HAP-1 (cell line): ENCODE measurements around the gene NOC4L.
"Not testable (repeated sequence)": the region's sequence is repeated elsewhere in the genome, so short reads cannot be mapped to it uniquely, and the experiment has no call there.

Source experiments
- DNase-seq, 2 experiments: peaks; one replicate each; pipeline ENCODE4 v3.0.0-alpha.2; 2016 to 2020; ENCODE audit warnings: low spot score in 2 of 2
- H3K27me3 ChIP-seq: fragments of 250-450 bp; sonication (Bioruptor Pico); 2 replicates; pipeline ENCODE4 v1.5.1; 2020; ENCODE audit warnings: low read depth, mild to moderate bottlenecking, moderate library complexity
- H3K36me3 ChIP-seq: fragments of 250-450 bp; sonication (Bioruptor Pico); replicated peaks from 2 replicates; pipeline ENCODE4 v1.5.1; 2020; ENCODE audit warnings: mild to moderate bottlenecking
- H3K4me1 ChIP-seq: fragments of 250-450 bp; sonication (Bioruptor Pico); 2 replicates; pipeline ENCODE4 v1.5.1; 2020; ENCODE audit warnings: mild to moderate bottlenecking
- H3K4me3 ChIP-seq: fragments of 250-450 bp; sonication (Bioruptor Pico); 2 replicates; pipeline ENCODE4 v1.5.1; 2020; ENCODE audit warnings: mild to moderate bottlenecking, moderate library complexity
- H3K9me3 ChIP-seq: fragments of 250-450 bp; sonication (Bioruptor Pico); 2 replicates; pipeline ENCODE4 v1.5.1; 2020; ENCODE audit warnings: mild to moderate bottlenecking, moderate library complexity
- in situ Hi-C: fragments of 300-500 bp; cut with MboI; formaldehyde crosslinking; loops from 3 replicates; pipeline ENCODE4 v1.14.3; 2020; ENCODE audit warnings: low sequenced_read_pairs, inconsistent platforms, mixed read lengths

The NOC4L gene

DNA sequence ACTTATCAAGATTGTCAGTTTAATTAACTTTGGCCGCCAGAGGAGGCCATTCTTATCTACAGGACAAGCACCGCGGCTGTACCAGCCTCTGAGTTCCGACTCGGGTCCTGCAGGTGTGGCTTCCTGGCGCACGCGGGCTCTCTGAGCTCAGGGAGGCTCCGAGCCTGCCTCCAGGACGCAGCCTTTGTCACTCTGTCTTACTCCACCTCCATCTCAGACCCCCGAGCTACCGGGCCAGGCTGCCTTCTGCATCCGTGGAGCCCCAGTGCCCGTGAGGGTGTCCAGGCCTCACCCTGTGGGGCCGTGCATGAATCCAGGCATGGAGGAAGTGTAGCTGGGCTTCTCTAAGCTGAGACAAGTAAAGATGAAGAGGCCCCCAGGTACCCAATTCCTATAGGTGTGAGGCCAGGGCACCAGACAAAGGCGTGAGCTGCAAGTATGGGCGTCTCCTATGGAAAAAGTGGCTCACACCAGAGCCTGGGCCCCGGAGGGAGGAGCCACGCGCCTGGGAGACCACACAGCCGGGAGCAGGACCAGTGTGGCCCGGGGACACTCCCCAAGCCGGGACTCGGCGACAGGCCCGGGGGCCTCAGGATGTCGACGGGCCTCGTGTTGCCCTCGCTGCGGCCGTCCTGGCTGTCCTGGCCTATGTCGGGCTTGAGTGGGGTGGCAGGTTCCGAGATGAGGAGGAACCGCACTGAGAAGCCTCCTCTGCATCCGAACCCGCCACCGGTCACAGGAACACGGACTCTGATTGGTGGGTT lies 42.8 kb downstream of the NOC4L start:
- in situ Hi-C loops, result no loop called here

DNA sequence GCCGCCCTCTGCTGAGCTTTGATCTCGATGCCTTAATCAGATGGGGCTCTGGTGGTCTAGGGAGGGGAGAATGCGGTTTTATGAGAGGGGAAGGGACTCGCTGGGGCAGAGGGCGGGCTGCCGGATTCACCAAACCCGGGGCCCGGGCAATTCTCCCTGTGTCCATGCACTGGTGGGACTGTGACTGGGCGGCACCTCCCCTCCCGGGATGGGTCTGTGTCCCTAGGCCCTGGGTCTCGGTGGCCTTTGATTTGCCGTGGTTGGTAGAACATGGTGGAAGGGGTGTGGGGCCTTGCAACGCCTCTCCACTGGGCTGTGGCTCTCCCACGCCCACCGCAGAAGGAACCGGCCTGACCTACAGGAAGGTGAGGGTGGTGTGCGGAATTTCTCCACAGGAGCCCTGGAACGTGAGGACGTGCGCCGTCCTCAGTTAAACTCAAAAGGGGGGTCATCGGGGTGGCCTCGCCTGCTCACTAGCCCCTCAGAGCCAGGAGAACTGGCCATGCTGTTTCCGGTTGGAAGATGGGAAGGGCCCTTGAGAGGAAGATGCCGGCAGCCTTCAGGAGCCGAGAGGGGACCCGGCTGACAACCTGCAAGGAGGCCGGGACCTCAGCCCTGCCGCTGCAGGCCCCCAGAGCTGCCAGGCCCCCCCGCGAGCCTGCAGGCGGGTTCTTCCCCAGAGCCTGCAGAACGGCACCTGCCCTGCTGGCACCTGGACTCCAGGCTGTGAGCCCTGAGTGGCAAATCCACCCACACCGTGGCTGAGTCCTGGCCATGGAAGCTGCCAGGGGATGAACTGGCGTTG lies 43.6 kb downstream of the NOC4L start:
- peaks cover 7% of the 10 kb centered on the region for H3K4me1 ChIP-seq
- no peaks in the 10 kb centered on the region for H3K9me3 ChIP-seq
- no peaks in the 10 kb centered on the region for H3K36me3 ChIP-seq
- H3K4me3 ChIP-seq, result no peak overlapping the region
- in situ Hi-C loops, result no loop called here
- peaks cover 11% of the 10 kb centered on the region; the same call in 1 of the 2 replicates for H3K27me3 ChIP-seq
- no peak for DNase-seq

More for the DNA sequence above, 42.8 kb downstream of the NOC4L start:
- Histone ChIP-seq H3K36me3 (no peaks in the 10 kb centered on the region), H3K27me3 (peaks cover 11% of the 10 kb centered on the region; the same call in 1 of the 2 replicates), H3K4me3 (no peak overlapping the region), H3K9me3 (no peaks in the 10 kb centered on the region), H3K4me1 (peaks cover 7% of the 10 kb centered on the region)
- DNase-seq, result no peak

DNA sequence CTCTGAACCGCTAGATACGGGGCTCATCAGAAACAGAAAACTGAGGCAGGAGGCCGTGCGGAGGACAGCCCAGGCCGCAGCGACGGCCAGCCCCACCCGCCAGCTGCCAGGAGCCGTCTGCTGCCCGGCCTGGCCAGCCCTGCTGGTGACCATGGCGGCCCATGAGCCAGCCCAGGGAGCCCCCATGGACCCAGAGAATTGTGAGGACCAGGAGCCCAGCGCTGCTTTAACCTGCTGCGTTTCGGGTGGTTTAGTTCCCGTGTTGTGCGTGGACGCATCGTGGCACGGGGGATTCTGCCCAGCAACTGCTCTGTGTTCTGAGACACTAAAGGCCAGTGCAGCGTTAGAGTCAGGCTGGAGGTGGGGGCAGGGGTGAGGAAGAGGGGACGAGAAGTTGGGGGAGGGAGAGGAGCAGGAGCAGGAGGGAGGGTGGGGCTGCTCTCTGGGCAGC lies 44.2 kb downstream of the NOC4L start:
- in situ Hi-C loops, result no loop called here
- no peak for DNase-seq
- Histone ChIP-seq H3K4me1 (peaks cover 7% of the 10 kb centered on the region), H3K9me3 (no peaks in the 10 kb centered on the region), H3K36me3 (no peaks in the 10 kb centered on the region), H3K4me3 (peak overlapping the region; percentile 33; the same call in 1 of the 2 replicates), H3K27me3 (peaks cover 9% of the 10 kb centered on the region; the same call in 1 of the 2 replicates)

DNA sequence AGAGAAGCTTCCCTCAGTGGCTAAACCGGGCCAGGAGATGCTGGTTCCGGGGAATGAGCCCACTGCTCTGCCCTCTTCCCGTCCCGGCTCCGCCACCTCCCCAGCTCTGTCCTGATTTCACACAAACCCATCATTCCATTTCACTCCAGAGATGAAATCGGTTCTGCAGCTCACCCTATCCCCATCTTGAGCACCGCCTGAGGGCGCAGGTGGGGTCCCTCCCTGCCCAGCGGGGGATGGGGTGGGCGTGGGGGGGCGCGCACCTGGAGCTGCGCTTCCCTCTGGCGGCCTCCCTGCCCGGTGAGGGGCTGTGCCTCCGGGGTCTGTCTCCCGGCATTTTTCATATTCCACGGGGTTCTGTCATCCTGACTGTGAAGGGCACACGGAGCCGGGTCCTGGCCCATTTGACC lies 44.7 kb downstream of the NOC4L start:
- Histone ChIP-seq H3K27me3 (peaks cover 7% of the 10 kb centered on the region; the same call in 1 of the 2 replicates), H3K4me3 (peak overlapping the region; percentile 33), H3K9me3 (0 out of 2 replicates have a peak, but pooled peaks cover 1% of the 10 kb centered on the region), H3K4me1 (peaks cover 7% of the 10 kb centered on the region), H3K36me3 (no peaks in the 10 kb centered on the region)
- in situ Hi-C loops, result no loop called here
- no peak for DNase-seq

DNA sequence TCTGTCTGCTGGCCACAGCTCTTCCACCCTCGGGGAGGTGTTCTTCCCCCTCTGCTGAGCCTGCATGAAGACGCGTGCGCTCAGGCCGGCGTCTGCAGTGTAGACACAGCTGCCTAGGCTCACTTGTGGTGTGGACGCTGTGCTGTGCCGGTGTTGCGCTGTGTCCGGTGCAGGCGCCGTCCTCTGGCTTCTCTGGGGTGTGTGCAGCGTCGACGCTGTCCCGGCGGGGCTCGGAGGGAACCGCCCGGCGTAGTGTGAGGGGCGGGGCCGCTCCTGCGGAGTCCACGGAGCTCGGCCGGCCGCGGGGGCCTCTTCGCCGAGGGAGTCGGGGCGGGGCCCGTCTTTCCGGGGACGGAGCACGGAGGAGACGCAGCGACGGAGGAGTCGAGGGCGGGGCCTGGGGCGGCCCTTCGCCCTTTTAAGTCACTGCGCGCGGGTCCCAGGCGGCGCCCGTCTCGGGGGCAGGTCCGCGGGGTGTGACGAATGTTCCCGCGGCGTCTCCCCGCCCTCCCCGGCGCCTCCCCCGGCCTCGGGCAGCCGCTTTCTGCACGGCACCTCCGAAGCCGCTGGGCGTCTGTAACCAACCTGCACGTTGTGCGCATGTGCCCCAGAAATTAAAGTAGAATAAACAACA lies 45.2 kb downstream of the NOC4L start:
- peak; percentile 87 to 95 for DNase-seq
- H3K4me3 ChIP-seq, result peak overlapping the region; percentile 33
- in situ Hi-C loops, result no loop called here
- H3K4me1 ChIP-seq, result peaks cover 7% of the 10 kb centered on the region
- H3K27me3 ChIP-seq, result peaks cover 3% of the 10 kb centered on the region; the same call in 1 of the 2 replicates
- H3K36me3 ChIP-seq, result no peaks in the 10 kb centered on the region
- H3K9me3 ChIP-seq, result 0 out of 2 replicates have a peak, but pooled peaks cover 3% of the 10 kb centered on the region

DNA sequence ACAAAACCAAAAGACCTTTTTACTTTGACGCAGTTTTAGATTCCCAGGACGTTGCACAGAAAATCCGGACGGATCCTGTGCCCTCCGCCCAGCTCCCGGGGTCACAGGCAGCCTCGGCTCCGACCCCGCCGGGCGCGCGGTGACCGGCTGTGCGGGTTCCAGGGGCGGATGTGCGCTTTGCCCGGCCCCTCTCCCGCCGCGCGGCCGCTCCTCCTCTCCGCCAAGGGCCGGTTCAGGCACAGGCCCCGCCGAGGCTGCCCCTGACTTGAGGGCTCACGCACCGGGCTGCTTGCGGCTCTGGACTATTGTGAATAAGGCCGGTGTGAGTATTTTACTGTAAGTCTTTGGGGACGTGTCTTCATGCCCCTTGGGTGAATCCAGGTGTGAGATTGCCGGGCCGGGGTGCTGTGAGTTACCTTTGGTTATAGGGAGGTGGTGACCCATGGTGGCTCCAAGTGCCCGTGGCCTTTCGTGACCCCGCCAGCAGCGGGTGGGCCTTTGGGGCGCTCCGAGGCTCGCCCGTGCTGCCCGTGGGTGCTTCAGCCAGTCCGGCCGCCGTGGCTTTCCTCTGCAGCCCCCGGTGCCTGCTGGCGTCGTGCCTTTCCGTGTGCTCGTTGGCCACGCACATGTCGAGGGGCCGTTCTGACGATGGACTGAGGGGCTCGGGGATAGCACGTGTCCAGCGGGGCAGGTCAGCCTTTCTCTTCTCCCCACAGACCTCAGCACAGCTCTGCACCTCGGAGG lies 45.9 kb downstream of the NOC4L start:
- DNase-seq, result peak in 1 of 2 experiments; percentile 50
- H3K27me3 ChIP-seq, result 0 out of 2 replicates have a peak, but pooled peaks cover 3% of the 10 kb centered on the region
- peak overlapping the region; percentile 33 for H3K4me3 ChIP-seq
- H3K36me3 ChIP-seq, result no peaks in the 10 kb centered on the region
- 0 out of 2 replicates have a peak, but pooled peaks cover 3% of the 10 kb centered on the region for H3K9me3 ChIP-seq
- in situ Hi-C loops, result no loop called here
- peaks cover 7% of the 10 kb centered on the region for H3K4me1 ChIP-seq

DNA sequence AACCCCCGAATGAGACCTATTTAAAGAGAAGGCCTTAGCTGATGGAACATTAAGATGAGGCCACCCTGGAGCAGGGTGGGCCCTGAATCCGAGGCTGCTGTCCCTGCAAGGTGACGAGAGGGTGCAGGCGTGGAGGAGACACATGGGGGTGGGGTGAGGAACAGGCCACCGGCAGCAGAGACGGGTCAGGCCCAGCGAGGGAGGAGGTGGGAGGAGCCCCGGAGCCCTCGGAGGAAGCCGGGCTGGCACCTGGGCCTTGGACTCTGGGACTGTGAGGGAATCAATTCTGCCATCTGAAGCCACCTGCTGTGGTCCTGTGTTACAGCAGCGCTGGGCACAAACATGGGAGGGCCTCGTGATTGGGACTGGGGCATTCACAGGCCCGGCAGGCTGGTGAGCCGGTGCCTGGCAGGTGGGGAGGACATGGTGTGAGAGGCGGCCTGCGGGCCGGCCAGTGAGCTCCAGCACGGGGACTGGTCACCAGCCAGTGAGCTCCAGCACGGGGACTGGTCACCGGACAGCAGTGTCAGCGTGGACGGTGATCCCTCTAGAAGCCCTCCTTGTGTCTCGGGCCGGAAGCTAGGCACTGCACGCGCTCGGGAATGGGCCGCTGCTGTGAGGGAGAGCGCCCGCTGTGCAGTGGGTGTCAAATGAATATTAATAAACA lies 46.7 kb downstream of the NOC4L start:
- in situ Hi-C loops, result no loop called here
- Histone ChIP-seq H3K27me3 (no peaks in the 10 kb centered on the region), H3K9me3 (0 out of 2 replicates have a peak, but pooled peaks cover 3% of the 10 kb centered on the region), H3K4me1 (peaks cover 8% of the 10 kb centered on the region), H3K36me3 (no peaks in the 10 kb centered on the region), H3K4me3 (no peak overlapping the region)
- DNase-seq, result no peak

DNA sequence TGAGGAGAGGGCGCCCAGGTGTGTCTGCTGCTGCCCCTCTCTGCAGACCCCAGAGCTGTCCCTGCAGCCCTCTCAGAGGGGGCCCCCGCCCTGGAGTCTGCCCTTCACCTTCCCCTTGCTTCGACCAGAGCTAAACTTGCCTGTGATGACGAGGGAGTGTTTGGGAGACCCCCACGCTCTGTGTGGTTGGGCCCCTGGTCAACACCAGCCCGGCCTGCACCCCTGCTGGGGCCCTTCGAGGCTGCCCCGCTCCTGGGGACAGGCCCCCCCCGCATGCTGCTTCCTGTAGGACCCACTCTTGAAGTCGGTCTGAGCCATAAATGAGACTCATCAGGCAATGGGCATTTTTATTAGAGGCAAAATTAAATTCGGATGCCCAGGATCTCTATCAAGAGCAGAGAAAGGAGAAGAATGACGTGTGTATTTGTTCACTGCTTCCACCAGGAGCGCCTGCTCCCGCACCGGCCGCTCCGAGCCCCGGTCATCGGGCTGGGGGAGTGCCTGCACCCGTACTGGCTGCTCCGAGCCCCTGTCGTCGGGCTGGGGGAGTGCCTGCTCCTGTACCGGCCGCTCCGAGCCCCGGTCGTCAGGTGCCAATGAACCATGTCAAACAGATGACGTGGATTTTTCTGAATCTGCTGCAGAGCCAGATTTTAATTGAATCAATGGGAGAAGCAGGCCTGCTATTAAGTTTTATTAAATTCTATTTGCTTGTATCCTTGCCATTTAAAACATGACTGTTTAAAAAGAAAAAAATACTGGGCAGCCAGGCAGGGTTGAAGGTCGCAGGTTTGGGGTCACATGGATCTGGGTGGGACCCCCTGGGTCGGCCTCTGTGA lies 47.7 kb downstream of the NOC4L start:
- H3K27me3 ChIP-seq, result no peaks in the 10 kb centered on the region
- H3K4me1 ChIP-seq, result peaks cover 16% of the 10 kb centered on the region
- in situ Hi-C loops, result no loop called here
- 0 out of 2 replicates have a peak, but pooled peaks cover 3% of the 10 kb centered on the region for H3K9me3 ChIP-seq
- H3K36me3 ChIP-seq, result no peaks in the 10 kb centered on the region
- no peak for DNase-seq
- no peak overlapping the region for H3K4me3 ChIP-seq

DNA sequence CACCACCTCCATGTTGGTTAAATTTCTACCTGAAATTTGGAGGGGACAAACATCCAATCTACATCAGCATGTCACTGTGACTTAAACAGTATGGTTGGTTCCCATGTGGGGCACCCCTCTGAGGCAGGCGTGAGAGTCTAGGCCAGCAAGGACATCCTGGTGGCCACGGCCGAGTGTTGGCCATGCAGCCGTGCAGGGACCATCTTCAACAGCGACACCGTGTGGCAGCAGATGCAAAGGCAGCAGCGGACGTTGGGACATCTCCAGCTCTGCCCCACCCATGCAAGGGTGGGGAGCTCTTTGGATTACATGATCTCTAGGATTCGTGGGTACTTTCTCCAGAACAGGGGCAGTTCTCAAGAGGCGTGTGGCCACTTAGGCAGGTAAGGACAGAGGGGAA lies 49.8 kb downstream of the NOC4L start:
- 0 out of 2 replicates have a peak, but pooled peaks cover 3% of the 10 kb centered on the region for H3K9me3 ChIP-seq
- in situ Hi-C loops, result no loop called here
- H3K27me3 ChIP-seq, result no peaks in the 10 kb centered on the region
- H3K36me3 ChIP-seq, result no peaks in the 10 kb centered on the region
- H3K4me3 ChIP-seq, result no peak overlapping the region
- peaks cover 16% of the 10 kb centered on the region for H3K4me1 ChIP-seq
- DNase-seq, result peak in 1 of 2 experiments; percentile 31

DNA sequence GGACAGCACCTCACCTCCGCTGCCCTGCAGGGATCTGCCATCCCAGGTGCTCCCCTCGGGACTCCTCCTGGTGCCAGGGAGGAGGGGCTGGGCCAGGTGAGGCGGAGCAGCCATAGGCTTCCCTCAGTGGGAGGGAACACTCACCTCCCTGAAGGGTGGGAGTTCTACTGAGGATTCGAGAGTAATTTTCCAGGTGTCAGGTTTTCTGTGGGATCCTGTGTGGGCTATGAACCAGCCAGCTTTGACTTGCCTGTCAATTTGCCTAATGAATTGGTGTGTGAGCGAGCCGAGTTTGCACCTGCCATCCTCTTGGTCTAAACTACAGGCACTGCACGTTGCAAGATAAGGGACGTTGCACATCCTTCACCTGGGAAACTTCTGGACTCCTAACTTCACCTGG lies 50.3 kb downstream of the NOC4L start:
- no peak overlapping the region for H3K4me3 ChIP-seq
- H3K4me1 ChIP-seq, result peaks cover 16% of the 10 kb centered on the region
- H3K9me3 ChIP-seq, result 0 out of 2 replicates have a peak, but pooled peaks cover 3% of the 10 kb centered on the region
- no peaks in the 10 kb centered on the region for H3K36me3 ChIP-seq
- in situ Hi-C loops, result no loop called here
- DNase-seq, result no peak
- no peaks in the 10 kb centered on the region for H3K27me3 ChIP-seq

DNA sequence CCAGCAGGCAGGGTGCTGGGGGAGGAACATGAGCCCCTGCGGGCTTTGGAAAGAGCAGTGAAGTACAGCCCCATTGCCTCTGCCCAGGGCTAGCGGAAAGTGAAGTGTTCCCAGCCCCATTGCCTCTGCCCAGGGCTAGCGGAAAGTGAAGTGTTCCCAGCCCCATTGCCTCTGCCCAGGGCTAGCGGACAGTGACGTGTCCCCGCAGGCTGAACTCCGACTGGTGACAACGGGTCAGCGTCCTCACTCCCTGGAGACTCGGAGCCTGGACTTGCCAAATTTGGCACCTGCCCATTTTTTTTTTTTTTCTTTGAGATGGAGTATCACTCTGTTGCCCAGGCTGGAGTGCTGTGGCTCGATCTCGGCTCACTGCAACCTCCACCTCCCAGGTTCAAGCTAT lies 51.0 kb downstream of the NOC4L start:
- in situ Hi-C loops, H3K4me3 ChIP-seq, DNase-seq, H3K36me3 ChIP-seq, H3K9me3 ChIP-seq, H3K27me3 ChIP-seq: not testable (repeated sequence)
- H3K4me1 ChIP-seq, result peaks cover 12% of the 10 kb centered on the region
